PFSK-1 (cell line): ENCODE data around the gene ZNF571. TPM values are rescaled to one million over a fixed set of nuclear protein-coding genes. Genes with fewer than 3 reads are reported as not detected.

Source experiments
- FOXP2 ChIP-seq: optimal IDR thresholded peaks from 2 replicates; pipeline ENCODE3; 2011; ENCODE audit warnings: borderline replicate concordance, control low read depth, inconsistent platforms; ENCODE audit not compliant: insufficient read depth; ENCODE audit errors: extremely low read length, extremely low read depth
- POLR2AphosphoS5 ChIP-seq: IDR thresholded peaks from 2 replicates; pipeline ENCODE4 v1.6.1; 2012; ENCODE audit warnings: low read depth, mild to moderate bottlenecking, control low read depth, low read length, moderate library complexity
- SIN3A ChIP-seq: IDR thresholded peaks from 2 replicates; pipeline ENCODE4 v1.6.1; 2012; ENCODE audit warnings: mild to moderate bottlenecking, low read length, moderate library complexity, borderline replicate concordance; ENCODE audit not compliant: insufficient read depth
- TAF1 ChIP-seq: IDR thresholded peaks from 2 replicates; pipeline ENCODE4 v1.6.1; 2012; ENCODE audit warnings: low read length, control low read depth, borderline replicate concordance; ENCODE audit not compliant: insufficient read depth
- polyA plus RNA-seq: library from polyadenylated mRNA; unstranded; fragments of >200 nt; gene quantifications from one replicate; pipeline ENCODE4 v1.2.1, GENCODE V29; 2012; ENCODE audit warnings: low read depth, missing spikeins; ENCODE audit not compliant: insufficient read length
- TF ChIP-seq, protein P1 (sequence below), 2 experiments: IDR thresholded peaks; 2 replicates each; pipeline versions ENCODE4 v1.6.1 to v1.8.0; 2011 to 2012; ENCODE audit warnings: low read depth in 2 of 2, low read length in 2 of 2, control low read depth in 1 of 2, inconsistent platforms in 1 of 2, mild to moderate bottlenecking in 1 of 2, moderate library complexity in 1 of 2; ENCODE audit not compliant: insufficient read depth in 1 of 2

ZNF571 gene
- polyA plus RNA-seq: 0.48 TPM

DNA sequence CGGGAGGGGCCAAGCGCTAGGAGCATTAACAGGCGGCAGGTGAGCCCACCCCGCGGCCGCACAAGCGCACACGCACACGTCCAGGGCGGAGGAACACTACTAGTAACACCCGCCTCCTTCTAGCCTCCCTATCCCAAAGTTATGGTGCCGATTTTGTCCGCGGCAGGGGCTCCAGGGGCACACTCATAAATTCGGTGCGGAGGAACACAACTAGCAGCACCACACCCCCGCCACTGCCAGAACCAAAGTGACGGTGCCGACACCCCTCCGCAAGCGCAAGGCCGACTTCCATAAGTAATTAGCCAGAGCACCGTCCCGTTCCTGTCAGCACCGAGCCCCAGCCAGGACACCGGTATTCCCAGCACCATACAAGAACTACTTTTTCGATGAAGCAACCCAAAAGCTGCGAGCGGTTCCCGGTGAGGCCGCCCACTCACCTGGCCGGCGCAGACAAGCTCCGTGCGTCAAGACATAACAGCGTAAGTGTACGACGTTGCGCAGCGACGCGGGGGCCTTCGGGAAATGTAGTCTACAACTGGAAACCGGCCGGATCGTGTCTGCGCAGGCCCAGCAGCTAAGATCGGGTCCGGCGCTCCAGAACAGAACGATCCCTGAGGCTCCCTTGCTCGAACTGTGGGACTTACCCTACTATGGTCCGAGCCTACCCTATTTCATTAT, at the start of gene ZNF571, which contains the start of gene ZNF540:
TSS of gene ZNF571 (minus strand) at position 489 of the 678 bp plus-strand sequence. CDS start 8,116 bp downstream, outside the sequence.
TSS of gene ZNF540 (plus strand) at position 573 of the 678 bp plus-strand sequence. CDS start 3,572 bp downstream, outside the sequence.
- TF ChIP-seq FOXP2 (peak; percentile 58), SIN3A (no peak), TAF1 (no peak), POLR2AphosphoS5 (peak; percentile 54; the same call in 1 of the 2 replicates)
- TF ChIP-seq, protein P1, sequence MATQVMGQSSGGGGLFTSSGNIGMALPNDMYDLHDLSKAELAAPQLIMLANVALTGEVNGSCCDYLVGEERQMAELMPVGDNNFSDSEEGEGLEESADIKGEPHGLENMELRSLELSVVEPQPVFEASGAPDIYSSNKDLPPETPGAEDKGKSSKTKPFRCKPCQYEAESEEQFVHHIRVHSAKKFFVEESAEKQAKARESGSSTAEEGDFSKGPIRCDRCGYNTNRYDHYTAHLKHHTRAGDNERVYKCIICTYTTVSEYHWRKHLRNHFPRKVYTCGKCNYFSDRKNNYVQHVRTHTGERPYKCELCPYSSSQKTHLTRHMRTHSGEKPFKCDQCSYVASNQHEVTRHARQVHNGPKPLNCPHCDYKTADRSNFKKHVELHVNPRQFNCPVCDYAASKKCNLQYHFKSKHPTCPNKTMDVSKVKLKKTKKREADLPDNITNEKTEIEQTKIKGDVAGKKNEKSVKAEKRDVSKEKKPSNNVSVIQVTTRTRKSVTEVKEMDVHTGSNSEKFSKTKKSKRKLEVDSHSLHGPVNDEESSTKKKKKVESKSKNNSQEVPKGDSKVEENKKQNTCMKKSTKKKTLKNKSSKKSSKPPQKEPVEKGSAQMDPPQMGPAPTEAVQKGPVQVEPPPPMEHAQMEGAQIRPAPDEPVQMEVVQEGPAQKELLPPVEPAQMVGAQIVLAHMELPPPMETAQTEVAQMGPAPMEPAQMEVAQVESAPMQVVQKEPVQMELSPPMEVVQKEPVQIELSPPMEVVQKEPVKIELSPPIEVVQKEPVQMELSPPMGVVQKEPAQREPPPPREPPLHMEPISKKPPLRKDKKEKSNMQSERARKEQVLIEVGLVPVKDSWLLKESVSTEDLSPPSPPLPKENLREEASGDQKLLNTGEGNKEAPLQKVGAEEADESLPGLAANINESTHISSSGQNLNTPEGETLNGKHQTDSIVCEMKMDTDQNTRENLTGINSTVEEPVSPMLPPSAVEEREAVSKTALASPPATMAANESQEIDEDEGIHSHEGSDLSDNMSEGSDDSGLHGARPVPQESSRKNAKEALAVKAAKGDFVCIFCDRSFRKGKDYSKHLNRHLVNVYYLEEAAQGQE (IDR thresholded peaks at IDR 0.05; ENCODE audit: insufficient read depth in 1 of 2, low read depth in 2 of 2, low read length in 2 of 2): no peak

DNA sequence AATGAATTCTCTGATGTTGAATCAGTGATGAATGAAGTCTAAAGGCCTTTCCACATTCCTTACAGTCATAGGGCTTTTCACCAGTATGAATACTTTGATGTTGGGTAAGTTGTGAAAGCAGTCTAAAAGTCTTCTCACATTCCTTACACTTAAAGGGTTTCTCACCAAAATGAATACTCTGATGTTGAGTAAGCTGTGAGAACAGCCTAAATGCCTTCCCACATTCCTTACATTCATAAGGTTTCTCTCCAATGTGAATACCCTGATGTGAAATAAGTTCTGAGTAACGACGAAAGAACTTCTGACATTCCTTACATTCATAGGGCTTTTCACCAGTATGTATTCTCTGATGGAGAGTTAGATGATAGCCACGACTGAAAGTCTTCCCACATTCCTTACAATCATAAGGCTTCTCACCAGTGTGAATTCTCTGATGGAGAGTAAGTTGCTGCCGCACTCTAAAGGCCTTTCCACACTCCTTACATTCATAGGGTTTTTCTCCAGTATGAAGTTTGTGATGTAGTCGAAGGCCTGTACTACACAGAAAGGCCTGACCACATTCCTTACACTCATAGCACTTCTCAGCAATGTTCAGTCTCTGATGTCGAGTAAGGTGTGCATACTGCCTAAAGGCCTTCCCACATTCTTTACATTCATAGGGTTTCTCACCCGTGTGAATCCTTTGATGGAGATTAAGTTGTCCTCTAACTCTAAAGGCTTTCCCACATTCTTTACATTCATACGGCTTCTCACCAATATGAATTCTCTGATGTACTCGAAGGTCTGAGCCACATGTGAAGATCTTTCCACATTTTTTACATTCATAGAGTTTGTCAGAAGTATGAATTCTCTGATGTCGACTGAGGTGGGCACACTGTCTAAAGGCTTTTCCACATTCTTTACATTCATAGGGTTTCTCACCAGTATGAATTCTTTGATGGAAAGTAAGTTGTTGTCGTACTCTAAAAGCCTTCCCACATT, 40.8 kb upstream of the ZNF571 start:
- TF ChIP-seq TAF1 (no peak), SIN3A (no peak), POLR2AphosphoS5 (no peak), FOXP2 (no peak)
- TF ChIP-seq, protein P1 (IDR thresholded peaks at IDR 0.05; ENCODE audit: insufficient read depth in 1 of 2, low read depth in 2 of 2, low read length in 2 of 2): no peak

DNA sequence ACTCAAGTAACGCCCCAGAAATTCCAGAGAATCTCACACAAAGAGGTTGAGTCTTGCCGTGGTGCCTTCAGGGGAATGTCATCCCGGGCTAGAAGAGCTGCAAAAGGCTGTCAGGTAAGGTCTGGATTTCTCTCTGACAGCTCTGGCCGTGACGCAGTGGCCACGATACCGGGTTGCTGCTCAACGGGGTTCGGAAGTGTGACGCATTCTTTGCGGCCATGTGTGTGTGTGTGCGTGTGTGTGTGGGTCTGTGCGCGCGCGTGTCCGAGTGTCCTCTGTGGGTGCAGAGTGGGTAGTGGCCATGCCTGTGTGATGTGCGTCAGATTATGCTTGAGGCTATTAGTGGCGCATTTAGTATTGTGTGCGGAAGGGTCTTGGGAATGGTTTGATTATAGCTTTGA, 390 bp upstream of the ZNF571 start:
- TF ChIP-seq, protein P1 (IDR thresholded peaks at IDR 0.05; ENCODE audit: insufficient read depth in 1 of 2, low read depth in 2 of 2, low read length in 2 of 2): no peak
- TF ChIP-seq SIN3A: peak; percentile 27; the same call in 1 of the 2 replicates
- TF ChIP-seq FOXP2: peak; percentile 28

DNA sequence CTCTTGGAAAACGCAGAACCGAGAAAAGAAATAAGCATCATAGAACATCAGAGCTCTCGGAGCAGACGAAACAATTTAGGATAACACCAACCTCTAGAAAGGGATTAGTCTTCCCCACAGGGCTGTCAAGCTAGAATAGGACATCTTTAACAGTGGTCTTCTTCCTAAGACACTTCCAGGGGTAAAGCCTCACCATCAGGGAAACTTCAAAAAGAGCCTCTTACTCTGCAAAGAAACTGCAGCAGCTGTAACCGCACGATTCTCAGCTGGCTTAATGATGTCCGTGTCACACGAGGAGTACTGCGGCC, 642 bp downstream of the ZNF571 start:
- TF ChIP-seq, protein P1 (IDR thresholded peaks at IDR 0.05; ENCODE audit: insufficient read depth in 1 of 2, low read depth in 2 of 2, low read length in 2 of 2): no peak
- no peak for TF ChIP-seq TAF1
- TF ChIP-seq POLR2AphosphoS5: no peak
- TF ChIP-seq SIN3A: no peak
- TF ChIP-seq FOXP2: no peak
